Occipital lobe (tissue), 2 donors: ENCODE data around the gene PTPRH. TPM values are rescaled to one million over a fixed set of nuclear protein-coding genes. Genes with fewer than 3 reads are reported as not detected.

Experiments used
- DNase-seq: peaks from one replicate; lab custom pipeline; 2025; lab: John Stamatoyannopoulos, UW
- total RNA-seq: library from RNA; depleted of rRNA; stranded (reverse); fragments of >200 nt; gene quantifications from one replicate; pipeline ENCODE4 v1.2.3, GENCODE V29; 2014

PTPRH gene
- total RNA-seq, result 0.47 TPM

DNA sequence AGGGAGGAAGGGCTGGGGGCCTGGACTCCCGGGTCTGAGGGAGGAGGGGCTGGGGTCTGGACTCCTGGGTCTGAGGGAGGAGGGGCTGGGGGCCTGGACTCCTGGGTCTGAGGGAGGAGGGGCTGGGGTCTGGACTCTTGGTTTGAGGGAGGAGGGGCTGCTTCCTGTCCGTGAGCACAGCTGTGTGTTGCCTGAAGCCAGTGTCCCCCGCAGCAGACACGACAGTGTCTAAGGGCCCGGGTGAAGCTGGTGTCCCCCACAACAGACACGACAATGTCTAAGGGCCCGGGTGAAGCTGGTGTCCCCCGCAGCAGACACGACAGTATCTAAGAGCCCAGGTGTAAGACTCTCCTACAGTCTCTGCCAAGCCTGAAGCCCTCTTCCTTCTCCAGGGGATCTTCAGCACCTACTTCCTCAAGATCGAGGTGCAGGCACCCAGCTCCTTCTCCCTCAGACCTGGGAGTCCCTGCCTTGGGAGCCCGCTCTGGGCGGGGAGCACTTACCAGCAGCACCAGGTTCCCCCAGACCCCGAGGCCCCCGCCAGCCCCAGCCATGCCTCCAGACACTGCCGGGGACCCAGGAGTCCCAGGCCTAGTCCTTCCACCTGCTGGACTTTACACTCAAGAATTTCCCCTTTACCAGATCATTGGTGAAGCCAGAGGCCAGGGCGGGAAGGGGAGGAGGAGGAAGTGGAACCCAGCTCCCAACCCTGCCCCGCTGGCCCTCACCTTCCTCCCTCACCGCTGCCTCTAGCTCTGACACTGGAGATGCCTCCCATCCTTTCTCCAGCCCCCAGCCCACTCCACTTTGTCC is at the start of gene PTPRH:
Gene PTPRH, minus strand, starts transcription at position 622 of the 813 bp plus-strand sequence. Its CDS starts 68 bp downstream, at position 554.
- no peak for DNase-seq

DNA sequence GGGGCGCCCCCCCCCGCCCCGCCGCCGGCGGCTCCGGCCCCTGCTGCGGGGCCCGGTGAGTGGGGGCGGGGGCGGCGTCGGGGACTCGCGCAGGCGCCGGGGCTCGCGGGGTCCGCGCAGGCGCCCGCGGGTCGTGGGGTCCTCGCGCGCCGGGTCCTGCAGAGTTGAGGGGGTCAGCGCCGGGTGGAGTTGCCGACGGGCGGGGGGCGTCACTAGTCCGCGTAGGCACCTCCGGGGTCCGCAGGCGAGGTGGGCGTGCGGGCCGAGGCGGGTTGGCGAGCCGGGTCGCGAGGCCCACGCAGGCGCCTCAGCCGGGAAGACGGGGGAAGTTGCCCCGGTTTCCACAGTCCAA is 49.2 kb upstream of the PTPRH start:
- DNase-seq, result no peak

GRCh38 chr19:55257461-55258420 is 48.4 kb upstream of the PTPRH start:
- DNase-seq, result no peak

- DNase-seq, result no peak
Measured at GRCh38 chr19:55256562-55257460, 47.5 kb upstream of the PTPRH start.

GRCh38 chr19:55255618-55256423 is 46.5 kb upstream of the PTPRH start:
- no peak for DNase-seq

DNA sequence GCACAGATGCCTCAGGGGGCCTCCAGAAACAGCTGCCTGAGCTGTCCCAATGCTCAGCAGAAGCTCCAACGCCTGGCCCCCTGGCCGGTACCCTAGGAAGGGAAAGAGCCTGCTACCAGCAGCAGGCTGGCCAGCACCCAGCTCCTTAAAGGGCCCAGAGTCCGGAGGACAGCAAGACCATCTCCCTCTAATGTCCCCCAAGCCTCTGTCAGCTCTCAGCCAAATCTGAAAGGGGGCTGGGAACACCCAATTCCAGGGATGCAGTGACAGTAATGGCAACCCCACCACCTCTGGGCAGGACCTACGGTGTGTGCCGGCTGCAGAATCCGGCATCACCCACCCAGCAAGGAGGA is 45.3 kb upstream of the PTPRH start:
- DNase-seq, result no peak

DNA sequence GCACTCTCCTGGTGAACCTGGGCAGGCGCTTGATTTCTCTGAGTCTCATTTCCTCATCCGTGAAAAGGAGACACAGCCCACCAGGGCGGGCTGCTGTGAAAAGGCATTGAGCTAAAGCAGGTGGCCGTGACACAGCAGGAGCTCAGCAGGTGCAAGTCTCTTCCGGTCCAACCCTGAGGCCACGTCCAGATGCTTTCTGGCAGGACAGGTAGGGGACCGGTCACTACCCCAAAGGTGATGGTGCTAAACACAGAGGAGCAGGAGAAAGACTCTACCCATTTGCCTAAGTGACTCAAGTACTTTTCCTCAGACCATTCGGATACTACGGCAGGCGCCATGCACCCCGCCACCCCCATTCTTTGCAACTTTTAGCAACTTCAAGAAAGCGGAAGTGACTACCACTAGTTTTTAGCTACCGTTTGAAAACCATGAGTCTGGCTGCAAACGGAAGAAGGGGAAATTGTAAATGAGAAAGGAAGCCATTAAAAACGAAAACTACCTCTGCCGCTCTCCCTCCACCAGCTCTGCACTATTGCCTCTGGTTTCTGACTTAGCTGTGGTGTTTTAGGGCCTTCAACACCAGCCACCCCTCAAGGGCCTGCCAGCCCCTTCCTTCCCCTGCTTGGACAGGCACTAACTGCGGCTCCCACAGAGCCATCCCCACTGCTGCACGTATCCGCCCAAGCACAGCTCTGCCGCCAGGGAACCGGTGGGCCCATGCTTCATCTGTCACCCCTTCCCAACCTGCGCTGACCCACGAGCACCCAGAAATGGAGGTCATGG is 44.7 kb upstream of the PTPRH start:
- no peak for DNase-seq

GRCh38 chr19:55252760-55253663 is 43.7 kb upstream of the PTPRH start:
- no peak for DNase-seq

GRCh38 chr19:55251341-55252081 is 42.2 kb upstream of the PTPRH start:
- DNase-seq, result no peak

DNA sequence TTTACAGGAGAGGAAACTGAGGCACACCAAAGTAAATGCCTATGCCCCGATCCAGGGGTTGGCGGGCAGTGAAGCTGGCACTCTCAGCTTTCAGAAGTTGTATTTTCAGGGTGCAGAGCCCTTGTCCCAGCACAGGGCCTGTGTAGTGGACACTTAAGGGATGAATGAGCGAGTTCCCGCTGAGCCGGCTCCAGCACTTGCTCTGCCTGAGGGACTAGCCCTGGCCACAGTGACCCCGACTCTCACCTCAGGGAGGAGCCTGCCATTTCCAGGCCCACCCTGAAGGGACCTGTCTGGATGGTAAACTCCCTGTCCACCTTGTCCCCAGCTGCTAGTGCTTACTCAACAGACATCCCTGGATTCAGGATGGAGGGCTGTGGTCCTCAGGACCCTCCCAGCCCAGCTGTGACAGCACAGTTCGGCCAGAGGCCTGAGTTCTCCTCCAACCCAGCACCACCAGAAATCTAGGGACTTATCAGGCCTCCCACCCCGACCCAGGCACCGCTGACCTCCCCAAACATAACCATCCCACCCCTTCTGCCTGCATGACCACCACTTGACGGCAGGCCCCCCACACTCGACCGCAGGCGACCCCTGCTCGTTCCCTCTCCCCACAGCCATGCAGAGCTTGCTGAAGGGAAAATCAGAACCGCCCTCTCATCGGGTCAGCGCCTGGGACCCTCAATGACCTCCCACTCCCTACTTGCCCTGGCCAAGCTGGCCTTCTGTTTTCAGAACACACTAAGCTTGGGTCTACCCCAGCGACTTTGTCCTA is 41.1 kb upstream of the PTPRH start:
- DNase-seq, result no peak

GRCh38 chr19:55249841-55250240 is 40.5 kb upstream of the PTPRH start:
- no peak for DNase-seq

- DNase-seq, result no peak
Measured at GRCh38 chr19:55248704-55249103, 39.4 kb upstream of the PTPRH start.

DNA sequence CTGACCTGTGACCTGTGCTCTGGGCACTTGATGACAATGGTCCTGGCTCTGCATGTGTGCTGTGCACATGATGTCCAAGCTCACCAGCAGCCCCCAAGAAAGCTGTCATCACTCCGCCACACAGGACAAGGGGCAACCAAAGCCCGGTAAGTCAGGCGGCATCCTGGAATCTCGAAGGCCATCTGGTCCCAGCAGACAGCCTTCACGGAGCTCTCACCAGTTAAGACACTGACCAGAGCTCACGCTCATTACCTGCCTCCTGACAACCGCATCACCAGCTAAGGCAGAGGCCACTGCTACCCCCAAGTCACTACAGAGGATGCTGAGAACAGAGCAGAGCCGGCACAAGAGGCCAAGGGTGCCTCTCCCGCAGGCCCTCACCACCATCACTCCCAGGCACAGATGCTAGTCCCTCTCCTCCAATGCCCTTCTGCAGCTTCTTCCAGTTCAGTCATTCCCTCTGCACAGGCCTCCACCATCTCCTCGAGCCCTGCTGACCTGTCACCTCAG is 38.9 kb upstream of the PTPRH start:
- no peak for DNase-seq

GRCh38 chr19:55247621-55248099 is 38.4 kb upstream of the PTPRH start:
- DNase-seq, result no peak

DNA sequence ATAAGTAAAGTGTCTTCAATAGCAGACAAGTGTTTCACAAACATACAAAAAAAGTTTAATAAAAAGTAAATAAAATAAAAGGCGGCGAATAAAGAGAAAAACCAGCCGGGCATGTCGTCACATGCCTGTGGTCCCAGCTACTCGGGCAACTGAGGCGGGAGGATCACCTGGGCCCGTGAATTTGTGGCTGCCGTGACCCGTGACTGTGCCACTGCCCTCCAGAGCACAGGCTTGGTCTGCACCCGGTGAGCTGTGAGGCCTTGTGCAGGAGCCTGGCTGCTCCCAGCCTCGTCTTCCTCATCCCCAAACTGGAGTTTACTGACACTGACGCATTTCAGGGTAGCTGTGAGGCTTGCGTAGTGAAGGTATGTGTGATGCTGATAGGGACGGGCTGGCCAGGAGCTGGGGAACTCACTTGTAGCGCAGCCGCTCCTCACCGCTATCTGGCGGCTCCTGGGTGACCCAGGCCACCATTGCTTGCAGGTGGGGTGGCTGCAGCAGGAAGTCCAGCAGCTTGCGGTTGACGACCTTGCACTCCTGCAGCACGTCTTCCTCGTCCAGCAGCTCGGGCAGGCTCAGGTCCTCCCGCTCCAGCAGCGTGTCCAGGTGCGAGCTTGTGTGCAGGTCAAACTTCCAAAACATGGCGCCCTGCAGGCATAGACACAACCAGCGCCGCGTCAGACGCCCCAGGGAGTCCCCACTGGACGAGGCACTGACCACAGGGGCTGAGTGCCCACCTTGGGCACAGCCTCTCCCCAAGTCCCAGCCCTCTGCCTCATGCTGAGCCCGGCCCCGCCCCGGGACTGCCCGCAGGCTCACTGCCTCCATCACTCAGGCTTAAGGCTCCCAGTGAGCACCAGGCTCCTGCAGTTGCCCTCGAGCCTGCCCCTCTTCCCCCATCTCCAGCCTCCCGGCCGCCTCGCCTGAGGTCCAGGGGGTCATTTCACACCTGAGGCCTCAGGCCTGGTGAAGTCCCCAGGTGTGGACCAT is 37.5 kb upstream of the PTPRH start:
- DNase-seq, result no peak
